DND-41 (cell line): Measurements from ENCODE around the gene PPP1R14C.

Experiments used
- CTCF ChIP-seq: IDR thresholded peaks from 2 replicates; pipeline ENCODE4 v1.5.1; 2012; ENCODE audit warnings: borderline replicate concordance, low read length, moderate library complexity, mild to moderate bottlenecking; ENCODE audit not compliant: poor library complexity, severe bottlenecking; ENCODE audit errors: extremely low read depth
- EZH2 ChIP-seq: IDR thresholded peaks from 3 replicates; pipeline ENCODE4 v1.6.1; 2012; ENCODE audit warnings: borderline replicate concordance, low read depth, mild to moderate bottlenecking, moderate library complexity, low read length, inconsistent platforms; ENCODE audit not compliant: severe bottlenecking

GRCh38 chr6:150129616-150130505 lies 13.0 kb upstream of the PPP1R14C start:
- no peak for TF ChIP-seq CTCF
- no peak for TF ChIP-seq EZH2
